Dermis blood vessel endothelial cell (primary cell): ENCODE data around the gene HERPUD2. TPM values are rescaled to one million over a fixed set of nuclear protein-coding genes. Genes with fewer than 3 reads are reported as not detected.
"Not testable (repeated sequence)": the region's sequence is repeated elsewhere in the genome, so short reads cannot be mapped to it uniquely, and the experiment has no call there.

ENCODE experiments used
- DNase-seq: peaks from one replicate; pipeline ENCODE4 v3.0.0; 2010
- total RNA-seq: library from RNA; depleted of rRNA; stranded (reverse); fragments of >200 nt; gene quantifications from 2 replicates; pipeline ENCODE4 v1.2.3, GENCODE V29; 2014

Gene HERPUD2
- total RNA-seq, 1 donor from 2014 or later = 21.8 TPM

- no peak for DNase-seq
Measured at GRCh38 chr7:35677582-35678356, 17.2 kb downstream of the HERPUD2 start.

- DNase-seq = no peak
Measured at GRCh38 chr7:35676211-35676610, 18.7 kb downstream of the HERPUD2 start.

- DNase-seq = no peak
Measured at GRCh38 chr7:35670856-35671569, 23.9 kb downstream of the HERPUD2 start.

- DNase-seq = not testable (repeated sequence)
Measured at GRCh38 chr7:35660411-35660810, 34.5 kb downstream of the HERPUD2 start.

GRCh38 chr7:35658606-35659201 is 36.2 kb downstream of the HERPUD2 start:
- no peak for DNase-seq

GRCh38 chr7:35657125-35657524 is 37.8 kb downstream of the HERPUD2 start:
- DNase-seq = no peak

GRCh38 chr7:35654558-35654957 is 40.4 kb downstream of the HERPUD2 start:
- not testable (repeated sequence) for DNase-seq

GRCh38 chr7:35652124-35652523 is 42.8 kb downstream of the HERPUD2 start:
- DNase-seq = no peak

GRCh38 chr7:35650751-35651150 is 44.2 kb downstream of the HERPUD2 start:
- DNase-seq = no peak

- no peak for DNase-seq
Measured at GRCh38 chr7:35649711-35650110, 45.2 kb downstream of the HERPUD2 start.

- DNase-seq = no peak
Measured at GRCh38 chr7:35648367-35648766, 46.6 kb downstream of the HERPUD2 start.

- DNase-seq = peak; percentile 13
Measured at GRCh38 chr7:35647171-35647574, 47.8 kb downstream of the HERPUD2 start.

GRCh38 chr7:35646289-35647023 is 48.5 kb downstream of the HERPUD2 start:
- DNase-seq = peak; percentile 43

GRCh38 chr7:35645691-35646090 is 49.2 kb downstream of the HERPUD2 start:
- DNase-seq = no peak

- DNase-seq = peak; percentile 47
Measured at GRCh38 chr7:35630024-35630972, 64.6 kb downstream of the HERPUD2 start.

- peak; percentile 67 for DNase-seq
Measured at GRCh38 chr7:35624299-35625186, 70.4 kb downstream of the HERPUD2 start.

- no peak for DNase-seq
Measured at GRCh38 chr7:35623381-35623780, 71.6 kb downstream of the HERPUD2 start.

- no peak for DNase-seq
Measured at GRCh38 chr7:35619863-35620262, 75.1 kb downstream of the HERPUD2 start.

GRCh38 chr7:35617041-35617440 is 77.9 kb downstream of the HERPUD2 start:
- DNase-seq = no peak

GRCh38 chr7:35613150-35613549 is 81.8 kb downstream of the HERPUD2 start:
- DNase-seq = no peak

GRCh38 chr7:35605760-35606159 is 89.2 kb downstream of the HERPUD2 start:
- peak; percentile 59 for DNase-seq
